ENCODE data around the gene CORO1C. TPM values are rescaled to one million over a fixed set of nuclear protein-coding genes. Genes with fewer than 3 reads are reported as not detected.

The CORO1C gene
- total RNA-seq, 1 donor from 2014 or later: 59.6 TPM

DNA sequence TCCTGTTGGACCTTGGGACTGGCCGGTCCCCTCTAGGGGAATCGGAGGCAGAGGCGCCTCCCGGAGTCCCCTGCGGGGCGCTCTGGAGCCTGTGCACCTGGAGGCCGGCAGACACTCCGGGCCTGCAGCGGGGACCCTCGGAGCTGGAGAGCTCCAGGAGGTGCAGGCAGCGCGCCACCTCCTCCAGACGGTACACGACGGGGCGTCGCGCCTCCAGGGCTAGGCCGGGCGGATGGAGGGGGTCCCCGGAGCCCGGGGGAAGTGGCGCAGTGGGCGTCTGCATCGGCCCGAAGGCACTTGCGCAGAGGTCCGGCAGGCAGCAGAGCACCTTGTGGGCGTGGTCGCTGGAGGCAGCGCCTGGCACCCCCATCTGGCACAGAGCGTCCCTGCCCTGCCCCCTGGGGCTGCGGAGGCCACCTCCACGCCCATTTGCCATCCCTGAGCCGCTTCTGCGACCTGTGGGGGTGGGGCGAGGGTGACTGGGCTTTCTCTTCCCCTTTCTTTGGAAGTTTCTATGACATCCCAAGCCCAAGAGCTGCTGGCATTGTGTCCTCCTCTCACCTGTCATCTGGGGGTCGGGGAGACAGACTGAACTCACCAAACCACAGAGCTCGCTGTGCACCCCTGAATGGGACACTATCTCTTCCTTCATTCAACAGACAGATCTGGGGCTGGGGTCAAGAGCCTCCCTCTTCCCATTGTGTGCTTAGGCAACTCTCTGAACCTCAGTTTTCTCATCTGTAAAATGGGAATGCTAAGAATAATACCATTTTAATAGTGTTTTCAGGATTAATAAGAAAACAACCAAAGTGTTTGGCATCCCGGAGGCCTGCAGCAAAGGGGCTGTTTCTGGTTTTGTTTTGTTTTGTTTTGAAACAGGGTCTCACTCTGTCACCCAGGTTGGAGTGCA lies 37.5 kb upstream of the CORO1C start:
- H3K27me3 ChIP-seq (ENCODE audit: low read depth): no peaks in the 10 kb centered on the region
- peak overlapping the region; percentile 60 for H3K4me3 ChIP-seq
- H3K36me3 ChIP-seq: no peaks in the 10 kb centered on the region
- H3K4me1 ChIP-seq: peaks cover 46% of the 10 kb centered on the region
- intact Hi-C loops (cut with micrococcal nuclease): no loop called here
- peak overlapping the region; percentile 32 for H3K27ac ChIP-seq (replicated peaks)
- TF ChIP-seq CTCF (IDR thresholded peaks at IDR 0.05; ENCODE audit: borderline replicate concordance): no peak
- H3K9me3 ChIP-seq (replicated peaks): no peaks in the 10 kb centered on the region
- peak; percentile 51 for DNase-seq

DNA sequence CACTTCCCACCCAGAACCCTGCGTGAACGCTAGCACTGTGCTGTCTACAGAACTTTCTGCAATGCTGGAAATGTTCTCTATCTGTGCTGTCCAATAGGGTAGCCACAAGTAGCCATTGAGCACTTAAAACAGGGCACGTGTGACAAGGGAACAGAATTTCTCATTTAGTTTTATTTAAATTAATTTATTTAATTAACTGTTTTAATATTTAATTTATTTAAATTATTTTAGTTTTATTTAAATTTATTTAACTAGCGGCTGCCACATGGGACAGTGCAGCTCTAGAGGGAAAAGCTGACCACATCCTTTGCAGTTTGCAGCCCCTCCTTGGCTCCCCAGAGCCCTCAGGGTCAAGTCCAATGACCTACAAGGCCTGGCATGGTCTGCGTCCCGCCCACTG lies 35.0 kb upstream of the CORO1C start:
- DNase-seq: no peak
- Histone ChIP-seq H3K27ac (replicated peaks) (no peak overlapping the region), H3K4me3 (no peak overlapping the region), H3K27me3 (ENCODE audit: low read depth) (no peaks in the 10 kb centered on the region), H3K4me1 (peaks cover 25% of the 10 kb centered on the region), H3K9me3 (replicated peaks) (no peaks in the 10 kb centered on the region), H3K36me3 (no peaks in the 10 kb centered on the region)
- intact Hi-C loops (cut with micrococcal nuclease): no loop called here
- no peak for TF ChIP-seq CTCF (IDR thresholded peaks at IDR 0.05; ENCODE audit: borderline replicate concordance)

- Histone ChIP-seq H3K4me1 (peaks cover 19% of the 10 kb centered on the region), H3K9me3 (replicated peaks) (no peaks in the 10 kb centered on the region), H3K27me3 (ENCODE audit: low read depth) (no peaks in the 10 kb centered on the region), H3K4me3 (no peak overlapping the region), H3K27ac (replicated peaks) (peak overlapping the region; percentile 33), H3K36me3 (no peaks in the 10 kb centered on the region)
- DNase-seq: no peak
- intact Hi-C loops (cut with micrococcal nuclease): no loop called here
- no peak for TF ChIP-seq CTCF (IDR thresholded peaks at IDR 0.05; ENCODE audit: borderline replicate concordance)
Observed at GRCh38 chr12:108765289-108765764, 34.0 kb upstream of the CORO1C start.

DNA sequence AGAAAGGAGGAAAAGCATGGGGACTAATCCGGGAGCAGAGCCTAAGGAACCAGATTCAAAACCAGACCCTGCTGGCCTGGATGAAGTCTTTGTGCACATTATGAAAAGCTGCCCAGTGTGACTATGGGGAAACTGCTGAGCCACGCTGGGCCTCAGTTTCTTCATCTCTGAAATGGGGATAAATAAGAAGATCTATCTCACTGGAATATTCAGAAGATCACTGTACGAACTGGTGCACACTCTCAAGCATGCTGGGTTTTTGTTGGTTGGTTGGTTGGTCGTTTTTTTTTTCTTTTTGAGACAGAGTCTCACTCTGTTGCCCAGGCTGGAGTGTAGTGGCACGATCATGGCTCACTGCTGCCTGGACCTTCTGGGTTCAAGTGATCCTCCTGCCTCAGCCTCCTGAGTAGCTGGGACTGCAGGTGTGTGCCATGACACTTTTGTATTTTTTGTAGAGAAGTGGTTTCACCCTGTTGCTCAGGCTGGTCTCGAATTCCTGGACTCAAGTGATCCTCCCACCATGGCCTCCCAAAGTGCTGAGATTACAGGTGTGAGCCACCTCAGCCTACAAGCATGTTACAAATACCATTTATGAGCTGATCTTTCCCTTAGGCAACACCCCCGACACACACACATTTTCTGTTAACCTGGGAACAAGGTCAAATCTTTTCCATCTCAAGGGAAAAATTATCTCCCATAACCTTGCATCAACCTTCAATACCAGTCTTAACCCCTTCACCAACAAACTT lies 33.4 kb upstream of the CORO1C start:
- H3K9me3 ChIP-seq (replicated peaks): no peaks in the 10 kb centered on the region
- H3K36me3 ChIP-seq: no peaks in the 10 kb centered on the region
- no peak for DNase-seq
- H3K4me1 ChIP-seq: peaks cover 13% of the 10 kb centered on the region
- H3K27ac ChIP-seq (replicated peaks): peak overlapping the region; percentile 33
- no peak overlapping the region for H3K4me3 ChIP-seq
- no peak for TF ChIP-seq CTCF (IDR thresholded peaks at IDR 0.05; ENCODE audit: borderline replicate concordance)
- no peaks in the 10 kb centered on the region for H3K27me3 ChIP-seq (ENCODE audit: low read depth)
- intact Hi-C loops (cut with micrococcal nuclease): no loop called here

DNA sequence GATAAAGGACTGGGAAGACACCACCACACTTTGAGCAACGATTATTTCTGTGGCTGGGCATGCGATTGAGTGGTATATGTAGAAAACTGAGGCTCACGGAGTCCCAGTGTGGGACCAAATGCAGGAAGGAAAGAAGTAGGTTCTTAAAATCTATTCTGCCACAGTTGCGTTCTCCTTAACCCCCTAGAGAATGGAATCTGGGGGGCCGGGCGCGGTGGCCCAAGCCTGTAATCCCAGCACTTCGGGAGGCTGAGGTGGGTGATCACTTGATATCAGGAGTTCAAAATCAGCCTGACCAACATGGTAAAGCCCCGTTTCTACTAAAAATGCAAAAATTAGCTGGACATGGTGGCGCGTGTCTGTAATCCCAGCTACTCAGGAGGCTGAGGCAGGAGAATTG lies 29.9 kb upstream of the CORO1C start:
- intact Hi-C loops (cut with micrococcal nuclease): no loop called here
- H3K4me1 ChIP-seq: no peaks in the 10 kb centered on the region
- no peak overlapping the region for H3K27ac ChIP-seq (replicated peaks)
- no peaks in the 10 kb centered on the region for H3K36me3 ChIP-seq
- no peak for DNase-seq
- no peak overlapping the region for H3K4me3 ChIP-seq
- no peak for TF ChIP-seq CTCF (IDR thresholded peaks at IDR 0.05; ENCODE audit: borderline replicate concordance)
- H3K9me3 ChIP-seq (replicated peaks): no peaks in the 10 kb centered on the region
- H3K27me3 ChIP-seq (ENCODE audit: low read depth): no peaks in the 10 kb centered on the region
